CD4-positive, alpha-beta T cell treated with Interleukin-6 at 100 ng/mL for 8 hours (primary cell): ENCODE measurements around the gene RUVBL2.
"Not testable (repeated sequence)": the region's sequence is repeated elsewhere in the genome, so short reads cannot be mapped to it uniquely, and the experiment has no call there.

Experiments
- DNase-seq: peaks from one replicate; pipeline ENCODE4 v3.0.0-alpha.2; 2020; ENCODE audit warnings: mixed read lengths, low spot score

Gene RUVBL2

GRCh38 chr19:49018388-49019241, 24.9 kb downstream of the RUVBL2 start:
- DNase-seq, result peak; percentile 22

DNA sequence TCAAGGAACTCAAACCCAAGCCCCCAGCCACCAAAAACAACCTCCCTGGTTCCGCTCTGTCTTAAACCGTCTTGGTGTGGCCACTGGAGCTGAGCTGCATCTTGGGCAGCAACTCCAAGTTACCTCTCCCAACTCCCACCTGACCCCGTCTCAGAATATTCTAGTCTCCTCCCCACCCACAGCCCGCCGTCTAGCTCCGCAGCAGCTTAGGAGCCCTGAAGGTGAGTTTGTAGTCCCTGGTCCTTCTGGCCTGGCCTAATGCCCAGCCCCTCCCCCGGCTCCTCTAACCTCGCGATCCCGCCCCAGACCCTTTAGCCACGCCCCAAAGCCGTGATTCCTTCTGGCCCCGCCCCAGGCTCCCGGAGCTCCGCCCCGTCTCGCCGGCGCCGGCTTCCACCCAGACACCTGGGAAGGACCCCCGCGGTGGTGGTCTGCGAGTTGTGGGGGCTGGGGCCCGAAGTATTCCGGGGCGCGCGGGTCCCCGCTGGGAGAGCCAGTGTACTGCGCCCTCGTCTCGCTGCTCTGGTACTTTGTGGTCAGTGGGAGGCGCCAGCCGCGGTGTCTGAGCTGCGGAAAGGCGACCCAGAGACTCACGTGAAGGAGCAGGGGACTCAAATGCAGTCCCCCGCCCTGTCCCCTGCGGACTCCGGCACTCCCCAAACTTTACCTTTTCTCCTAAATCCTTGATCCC, 25.7 kb downstream of the RUVBL2 start:
- DNase-seq, result peak; percentile 53

GRCh38 chr19:49020342-49020741, 26.7 kb downstream of the RUVBL2 start:
- DNase-seq, result no peak

GRCh38 chr19:49020931-49021895, 27.5 kb downstream of the RUVBL2 start:
- DNase-seq, result no peak

DNA sequence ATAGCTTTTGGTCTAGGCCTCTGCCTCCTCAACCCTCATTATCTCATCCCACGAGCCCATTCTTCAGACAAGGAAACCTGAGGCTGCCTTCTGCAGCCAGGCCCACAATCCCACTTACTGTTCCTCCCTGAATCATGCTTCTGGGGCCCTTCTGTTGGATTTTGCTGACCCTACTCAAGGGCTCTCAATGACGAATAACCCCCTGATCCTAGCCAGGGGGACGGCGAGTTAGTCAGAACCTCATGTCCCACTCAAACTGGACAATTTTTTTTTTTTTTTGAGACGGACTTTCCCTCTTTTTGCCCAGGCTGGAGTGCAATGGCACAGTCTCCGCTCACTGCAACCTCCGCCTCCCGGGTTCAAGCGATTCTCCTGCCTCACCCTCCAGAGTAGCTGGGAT, 28.4 kb downstream of the RUVBL2 start:
- DNase-seq, result no peak

GRCh38 chr19:49024233-49024632, 30.5 kb downstream of the RUVBL2 start, which contains the start of gene CGB3:
CGB3 (minus strand) TSS chr19:49024333; CDS start chr19:49023971, 362 bp downstream.
- DNase-seq, result not testable (repeated sequence)

DNA sequence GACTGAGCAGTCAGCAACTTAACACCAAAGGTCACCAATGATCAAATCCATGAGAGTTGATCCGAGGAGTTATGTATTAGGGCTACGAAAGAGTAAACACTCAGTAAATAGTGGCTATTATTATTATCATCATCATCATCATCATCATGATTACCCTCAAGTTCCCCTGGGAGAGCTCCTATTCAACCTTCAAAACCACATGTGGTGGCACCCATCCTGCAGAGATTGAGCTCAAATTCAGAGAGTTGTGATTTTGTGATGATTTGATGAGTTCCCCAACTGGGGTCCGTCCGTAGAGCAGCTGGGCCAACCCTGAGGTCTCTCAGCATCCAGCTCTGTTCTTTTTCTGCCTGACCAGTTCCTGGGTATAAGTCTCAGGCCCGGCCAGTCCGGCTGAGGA, 31.4 kb downstream of the RUVBL2 start:
- not testable (repeated sequence) for DNase-seq

- not testable (repeated sequence) for DNase-seq
Measured at GRCh38 chr19:49025599-49025998, 31.9 kb downstream of the RUVBL2 start.

GRCh38 chr19:49028686-49029085, 35.0 kb downstream of the RUVBL2 start:
- DNase-seq, result not testable (repeated sequence)

DNA sequence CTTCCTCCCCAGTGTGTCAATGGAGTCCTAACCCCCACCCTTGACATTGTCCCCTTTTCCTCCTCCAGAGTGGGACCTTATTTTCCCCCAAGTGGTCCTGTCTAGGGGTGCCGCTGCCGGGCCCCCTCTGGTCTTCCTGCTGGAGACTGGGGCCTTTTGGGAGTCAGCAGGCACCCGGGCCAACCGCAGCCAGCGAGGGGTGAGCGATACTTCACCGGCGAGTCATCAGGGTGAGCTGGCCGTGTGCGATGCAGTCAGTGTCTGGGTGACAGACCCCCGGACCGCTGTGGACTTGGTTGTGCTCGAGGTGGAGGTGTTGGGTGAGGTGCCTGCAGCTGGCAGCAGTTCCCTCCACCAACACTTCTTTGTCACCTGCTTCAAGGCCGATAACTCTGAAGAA, 36.1 kb downstream of the RUVBL2 start:
- not testable (repeated sequence) for DNase-seq

DNA sequence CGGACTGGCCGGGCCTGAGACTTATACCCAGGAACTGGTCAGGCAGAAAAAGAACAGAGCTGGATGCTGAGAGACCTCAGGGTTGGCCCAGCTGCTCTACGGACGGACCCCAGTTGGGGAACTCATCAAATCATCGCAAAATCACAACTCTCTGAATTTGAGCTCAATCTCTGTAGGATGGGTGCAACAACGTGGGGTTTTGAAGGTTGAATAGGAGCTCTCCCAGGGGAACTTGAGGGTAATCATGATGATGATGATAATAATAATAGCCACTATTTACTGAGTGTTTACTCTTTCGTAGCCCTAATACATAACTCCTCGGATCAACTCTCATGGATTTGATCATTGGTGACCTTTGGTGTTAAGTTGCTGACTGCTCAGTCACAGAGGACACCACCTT, 36.6 kb downstream of the RUVBL2 start:
- DNase-seq, result not testable (repeated sequence)

DNA sequence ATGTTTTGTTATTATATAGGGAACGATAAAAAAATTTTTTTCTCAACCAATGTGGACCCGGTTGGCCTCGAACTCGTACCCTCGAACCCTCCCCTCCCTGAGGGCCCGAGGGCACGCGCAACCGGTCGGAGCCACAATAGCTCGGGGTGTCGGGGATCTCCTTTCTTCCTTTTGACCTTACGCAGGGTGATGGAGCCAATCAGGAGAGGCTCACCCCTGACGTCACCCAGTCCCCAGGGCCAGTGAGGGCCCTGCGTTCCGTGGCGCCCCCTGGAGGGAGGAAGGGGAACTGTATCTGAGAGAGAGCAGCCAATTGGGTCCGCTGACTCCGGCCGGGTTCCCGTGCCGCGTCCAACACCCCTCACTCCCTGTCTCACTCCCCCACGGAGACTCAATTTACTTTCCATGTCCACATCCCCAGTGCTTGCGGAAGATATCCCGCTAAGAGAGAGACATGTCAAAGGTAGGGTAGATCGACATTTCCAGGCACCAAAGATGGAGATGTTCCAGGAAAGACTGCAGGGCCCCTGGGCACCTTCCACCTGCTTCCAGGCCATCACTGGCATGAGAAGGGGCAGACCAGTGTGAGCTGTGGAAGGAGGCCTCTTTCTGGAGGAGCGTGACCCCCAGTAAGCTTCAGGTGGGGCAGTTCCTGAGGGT, 38.1 kb downstream of the RUVBL2 start, which contains the start of gene CGB2:
Gene CGB2 (plus strand): TSS at position 249 of the 660 bp plus-strand sequence. CDS start 206 bp downstream, at position 455.
- DNase-seq, result peak; percentile 22

- DNase-seq, result not testable (repeated sequence)
Measured at GRCh38 chr19:49036815-49037214, 43.1 kb downstream of the RUVBL2 start, which contains the start of gene CGB1. CGB1 (minus strand) TSS chr19:49036895; CDS start chr19:49036711, 184 bp downstream.

DNA sequence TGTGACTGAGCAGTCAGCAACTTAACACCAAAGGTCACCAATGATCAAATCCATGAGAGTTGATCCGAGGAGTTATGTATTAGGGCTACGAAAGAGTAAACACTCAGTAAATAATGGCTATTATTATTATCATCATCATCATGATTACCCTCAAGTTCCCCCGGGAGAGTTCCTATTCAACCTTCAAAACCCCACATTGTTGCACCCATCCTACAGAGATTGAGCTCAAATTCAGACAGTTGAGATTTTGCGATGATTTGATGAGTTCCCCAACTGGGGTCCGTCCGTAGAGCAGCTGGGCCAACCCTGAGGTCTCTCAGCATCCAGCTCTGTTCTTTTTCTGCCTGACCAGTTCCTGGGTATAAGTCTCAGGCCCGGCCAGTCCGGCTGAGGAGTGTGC, 44.4 kb downstream of the RUVBL2 start:
- not testable (repeated sequence) for DNase-seq

DNA sequence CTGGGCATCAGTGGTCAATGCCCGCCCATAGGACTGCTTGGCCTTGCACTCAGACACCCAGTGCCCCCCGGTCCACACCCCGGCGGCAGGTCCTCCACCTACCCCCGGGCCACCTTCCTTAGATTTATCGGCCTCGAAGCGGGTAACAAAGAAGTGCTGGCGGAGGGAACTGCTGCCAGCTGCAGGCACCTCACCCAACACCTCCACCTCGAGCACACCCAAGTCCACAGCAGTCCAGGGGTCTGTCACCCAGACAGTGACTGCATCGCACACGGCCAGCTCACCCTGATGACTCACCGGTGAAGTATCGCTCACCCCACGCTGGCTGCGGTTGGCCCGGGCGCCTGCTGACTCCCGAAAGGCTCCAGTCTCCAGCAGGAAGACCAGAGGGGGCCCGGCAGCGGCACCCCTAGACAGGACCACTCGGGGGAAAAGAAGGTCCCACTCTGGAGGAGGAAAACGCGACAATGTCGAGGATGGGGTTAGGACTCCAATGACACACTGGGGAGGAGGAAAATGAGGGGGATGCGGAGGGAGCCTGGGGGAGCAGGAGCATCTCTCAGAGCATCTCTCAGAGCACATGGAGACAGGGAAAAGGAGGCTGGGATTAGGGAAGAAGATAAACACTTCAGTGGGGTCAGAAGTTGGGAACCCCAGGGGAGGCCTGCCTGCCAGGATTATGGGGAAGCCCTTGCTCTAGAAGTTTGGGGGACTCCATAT, 45.0 kb downstream of the RUVBL2 start:
- DNase-seq, result not testable (repeated sequence)

DNA sequence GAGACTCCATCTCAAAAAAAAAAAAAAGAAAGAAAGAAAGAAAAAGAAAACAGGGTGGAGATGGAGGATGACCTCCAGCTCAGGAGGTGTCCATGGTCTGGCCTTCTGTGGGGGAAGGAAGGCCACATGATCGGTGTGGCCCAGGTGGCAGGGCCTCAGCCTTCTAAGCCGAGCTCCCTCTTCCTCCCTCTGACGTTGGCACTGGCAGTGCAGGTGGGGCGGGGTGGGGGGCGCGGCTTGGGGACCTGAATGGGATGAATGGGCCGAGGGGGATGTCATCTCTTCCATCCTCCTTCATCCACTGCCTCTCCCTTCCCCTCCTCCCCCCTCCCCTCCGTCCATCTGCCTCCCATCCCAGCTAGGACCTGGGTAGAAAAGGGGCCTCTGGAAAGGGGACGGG, 46.0 kb downstream of the RUVBL2 start:
- DNase-seq, result not testable (repeated sequence)

- DNase-seq, result no peak
Measured at GRCh38 chr19:49042177-49042576, 48.5 kb downstream of the RUVBL2 start.

GRCh38 chr19:49042666-49043065, 49.0 kb downstream of the RUVBL2 start:
- DNase-seq, result not testable (repeated sequence)

DNA sequence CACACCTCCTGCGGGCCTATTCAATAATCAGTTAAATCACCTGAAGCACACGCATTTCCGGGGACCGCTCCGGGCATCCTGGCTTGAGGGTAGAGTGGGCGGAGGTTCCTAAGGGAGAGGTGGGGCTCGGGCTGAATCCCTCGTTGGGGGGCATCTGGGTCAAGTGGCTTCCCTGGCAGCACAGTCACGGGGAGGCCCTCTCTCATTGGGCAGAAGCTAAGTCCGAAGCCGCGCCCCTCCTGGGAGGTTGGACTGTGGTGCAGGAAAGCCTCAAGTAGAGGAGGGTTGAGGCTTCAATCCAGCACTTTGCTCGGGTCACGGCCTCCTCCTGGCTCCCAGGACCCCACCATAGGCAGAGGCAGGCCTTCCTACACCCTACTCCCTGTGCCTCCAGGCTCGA, 49.9 kb downstream of the RUVBL2 start, which contains the start of gene CGB5:
Gene CGB5 (plus strand): TSS at position 301 of the 400 bp plus-strand sequence. CDS start 362 bp downstream, outside the sequence.
- not testable (repeated sequence) for DNase-seq

GRCh38 chr19:49049011-49049410, 55.3 kb downstream of the RUVBL2 start, which contains the start of gene CGB8:
CGB8 (minus strand) TSS chr19:49049111; CDS start chr19:49048739, 372 bp downstream.
- not testable (repeated sequence) for DNase-seq
